Endothelial cell of hepatic sinusoid (primary cell): ENCODE results near the gene SOX6.

Experiments
- in situ Hi-C: cut with HindIII; loops from 2 replicates; pipeline ENCODE4 v1.10.0; 2017; ENCODE audit warnings: low sequenced_read_pairs

Gene SOX6

DNA sequence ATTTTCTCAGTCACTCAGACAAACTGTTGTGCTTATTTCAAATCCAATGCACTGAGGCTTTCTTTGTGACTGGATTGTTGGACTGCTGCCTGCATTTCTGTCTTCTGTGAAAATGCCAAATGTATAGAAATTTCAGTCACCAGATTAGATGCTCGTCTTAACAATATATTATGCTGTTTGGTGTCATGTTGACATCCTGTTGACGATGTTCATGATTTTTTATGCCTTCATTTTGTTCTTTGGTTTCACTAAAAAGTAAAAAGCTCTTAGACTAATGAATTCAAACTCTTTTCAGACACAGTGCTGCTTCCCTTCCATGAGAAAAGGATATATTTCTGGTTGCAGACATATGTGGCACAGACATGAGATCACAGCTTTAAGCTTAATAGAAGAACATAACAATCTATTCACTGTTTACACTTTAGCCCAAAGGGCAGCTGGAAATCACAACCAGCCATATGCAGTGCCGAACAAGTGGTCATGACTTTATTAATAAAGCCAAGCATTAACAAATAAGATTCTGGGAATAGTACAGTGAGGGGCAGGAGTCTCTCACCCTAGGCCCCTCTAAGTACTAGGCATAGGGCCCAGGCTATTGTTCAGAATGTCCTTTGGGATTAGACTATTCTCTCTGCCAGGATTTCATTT lies 9.4 kb upstream of the SOX6 start:
- in situ Hi-C loops = no loop called here

DNA sequence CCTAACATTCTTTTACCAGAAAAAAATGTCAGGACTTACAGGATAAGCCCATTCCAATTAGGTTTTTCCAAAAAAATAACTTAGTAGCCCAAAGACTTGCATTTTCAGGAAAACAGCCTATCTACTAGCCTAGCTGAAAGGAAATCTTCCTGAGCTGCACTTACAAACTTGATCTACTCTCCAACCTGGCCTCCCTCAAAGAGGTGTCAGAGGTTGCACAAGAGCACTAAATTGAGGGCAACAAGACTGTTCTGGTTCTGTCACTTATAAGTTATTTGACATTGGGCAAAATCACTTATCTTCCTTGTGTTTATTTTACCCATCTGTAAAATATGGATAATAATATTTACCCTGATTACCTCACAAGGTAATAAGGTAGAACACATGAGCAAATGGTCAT lies 7.9 kb upstream of the SOX6 start:
- in situ Hi-C loops = no loop called here

- in situ Hi-C loops = no loop called here
Observed at GRCh38 chr11:16363706-16364105, 7.4 kb upstream of the SOX6 start.

GRCh38 chr11:16361108-16361865 lies 4.9 kb upstream of the SOX6 start:
- in situ Hi-C loops = no loop called here

DNA sequence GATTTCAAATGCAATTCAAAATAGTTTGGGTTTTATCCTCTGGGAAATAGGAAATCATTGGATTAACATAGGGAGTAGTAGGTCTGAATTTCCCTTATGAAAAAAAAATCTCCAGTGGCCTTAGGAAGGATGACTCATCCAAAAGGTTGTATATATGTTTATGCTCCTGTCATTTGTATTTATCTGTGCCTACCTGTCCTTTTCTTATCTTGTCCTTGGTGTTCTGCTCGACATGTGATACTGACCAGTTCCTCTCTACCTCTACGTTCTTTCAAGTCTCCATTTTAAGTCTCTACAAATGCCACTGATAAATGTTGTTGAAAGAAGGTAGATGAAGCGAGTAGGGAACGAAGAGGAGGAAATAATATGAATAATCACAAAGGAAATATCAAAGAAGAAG lies 3.0 kb upstream of the SOX6 start:
- in situ Hi-C loops = no loop called here

GRCh38 chr11:16358726-16359125 lies 2.4 kb upstream of the SOX6 start:
- in situ Hi-C loops = no loop called here

DNA sequence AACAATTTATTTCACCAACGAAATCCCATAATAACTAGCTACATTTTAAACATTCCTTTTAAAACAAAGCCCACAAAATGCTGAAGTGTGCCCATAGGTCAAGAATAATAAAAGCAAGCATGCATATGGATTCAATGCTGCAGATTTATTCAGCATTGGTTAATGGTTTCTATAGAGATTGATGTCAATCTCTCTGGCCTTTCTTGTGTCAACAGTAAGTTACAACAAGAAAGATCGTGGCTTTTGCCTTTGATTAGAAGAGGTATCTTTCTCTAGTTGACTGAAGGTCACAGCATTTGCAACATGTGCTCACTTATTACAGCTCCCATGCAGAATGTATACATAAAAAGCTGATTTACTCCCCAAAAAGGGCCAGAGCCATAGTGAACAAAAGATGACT lies 1.4 kb upstream of the SOX6 start:
- in situ Hi-C loops = no loop called here

GRCh38 chr11:16356761-16357393 lies 531 bp upstream of the SOX6 start:
- in situ Hi-C loops = no loop called here

GRCh38 chr11:16352707-16353106 lies 3.6 kb downstream of the SOX6 start:
- in situ Hi-C loops = no loop called here

DNA sequence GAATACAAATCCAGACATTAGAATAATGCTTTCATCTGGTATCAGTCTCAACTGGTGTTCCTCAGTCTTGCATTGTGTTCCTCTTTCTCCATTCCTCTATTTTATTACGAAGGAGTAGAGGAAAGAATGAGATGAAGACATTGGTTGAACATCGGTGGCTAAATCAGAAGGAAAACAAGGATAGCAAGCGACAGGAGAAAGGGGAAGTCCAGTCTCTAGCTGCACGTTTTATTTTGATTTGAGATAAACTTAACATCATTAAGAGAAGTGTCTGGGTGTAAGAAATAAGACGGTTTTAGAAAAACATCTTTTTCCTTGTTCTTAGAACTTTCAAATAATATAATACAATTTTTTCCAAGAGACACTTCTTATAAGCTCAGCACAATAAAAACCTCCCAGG lies 6.2 kb downstream of the SOX6 start:
- in situ Hi-C loops = no loop called here

DNA sequence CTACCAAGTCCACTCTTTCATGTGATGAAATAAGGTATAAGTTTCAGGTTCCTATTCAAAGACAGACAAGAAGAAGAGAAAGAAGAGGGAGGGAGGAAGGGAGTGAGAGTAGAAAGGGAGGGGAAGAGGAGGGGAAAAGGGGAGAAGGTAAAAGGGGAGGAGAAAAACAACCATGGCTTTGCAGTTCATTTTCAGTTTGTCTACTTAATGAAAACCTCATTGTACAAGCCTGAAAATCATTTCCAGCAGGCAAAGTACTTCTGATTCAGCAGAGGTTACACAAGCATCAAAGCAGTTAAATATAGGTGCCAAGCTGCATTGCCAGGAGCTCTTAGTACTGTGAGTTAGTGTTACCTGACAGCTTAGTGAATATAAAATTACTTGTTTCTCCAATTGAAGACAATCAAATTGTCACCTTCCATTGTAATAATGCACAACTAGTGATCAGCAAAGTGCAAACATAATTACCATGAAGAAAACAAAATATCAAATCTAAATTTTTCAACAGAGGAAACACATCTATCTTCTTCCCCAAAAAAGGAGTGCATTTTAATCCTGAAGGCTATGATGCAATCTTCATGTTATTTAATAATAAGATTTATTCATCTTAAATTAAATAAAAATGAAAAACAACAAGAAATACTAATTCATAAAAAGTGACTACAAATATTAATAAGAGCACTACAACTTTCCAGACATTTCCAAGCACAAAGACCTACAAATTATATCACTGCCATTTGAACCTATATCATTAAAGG lies 8.2 kb downstream of the SOX6 start:
- in situ Hi-C loops = no loop called here

GRCh38 chr11:16346975-16347374 lies 9.4 kb downstream of the SOX6 start:
- in situ Hi-C loops = no loop called here

- in situ Hi-C loops = no loop called here
Observed at GRCh38 chr11:16341853-16342252, 14.5 kb downstream of the SOX6 start.

DNA sequence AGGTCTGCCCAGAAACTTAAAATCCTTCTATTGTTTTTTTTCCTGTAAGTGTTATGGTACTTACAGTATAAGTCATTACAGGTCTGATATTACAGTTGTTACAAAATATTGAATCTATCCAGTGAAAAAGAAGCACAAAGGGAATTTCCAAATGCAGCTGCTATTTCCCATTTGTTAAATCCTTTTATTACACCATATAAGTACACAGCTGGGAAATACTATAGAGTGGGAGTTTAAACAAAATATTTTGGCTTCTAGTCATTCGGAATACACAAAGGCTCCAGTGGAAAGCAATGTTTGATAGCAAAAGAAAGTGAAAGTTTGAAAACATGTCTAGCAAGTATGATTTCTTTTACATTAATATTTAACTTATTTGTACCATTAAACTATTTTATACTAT lies 18.0 kb downstream of the SOX6 start:
- in situ Hi-C loops = no loop called here

DNA sequence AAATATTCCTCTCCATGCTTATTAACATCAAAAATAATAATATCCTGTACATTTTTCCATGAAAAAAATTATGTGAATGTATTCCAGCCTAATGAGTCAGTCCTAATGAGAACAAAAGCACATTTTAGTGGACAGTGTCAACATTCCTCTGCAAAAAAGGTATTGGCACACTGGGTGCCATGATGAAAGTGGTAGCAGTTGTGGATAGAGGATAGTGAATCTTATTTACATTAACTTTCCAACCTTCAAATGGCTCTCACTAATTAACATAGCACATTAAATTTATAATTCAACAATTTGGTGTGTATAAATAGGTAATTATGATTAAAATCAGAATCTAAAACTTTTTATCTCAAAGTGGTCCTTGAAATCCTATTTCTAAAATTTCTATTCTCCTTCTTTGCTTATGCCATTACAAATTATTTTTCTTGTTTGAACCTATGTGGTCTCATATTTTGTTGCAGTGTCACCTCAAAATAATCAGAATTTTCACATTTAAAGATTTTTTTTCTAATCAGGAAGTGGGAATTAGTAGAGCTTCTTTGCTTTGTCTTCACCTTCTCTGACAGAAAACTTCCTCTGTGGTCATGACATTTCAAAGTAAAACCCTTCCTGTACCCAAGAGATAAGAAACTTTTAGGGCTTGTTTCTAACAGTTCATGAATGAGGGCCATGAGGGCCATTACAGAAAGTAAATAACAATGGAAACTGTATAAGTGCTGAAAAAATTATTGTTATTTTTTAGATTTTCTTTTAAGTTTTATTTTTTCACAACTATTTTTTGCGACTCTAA lies 18.7 kb downstream of the SOX6 start:
- in situ Hi-C loops = no loop called here

- in situ Hi-C loops = no loop called here
Observed at GRCh38 chr11:16336721-16337120, 19.6 kb downstream of the SOX6 start.

GRCh38 chr11:16336204-16336603 lies 20.1 kb downstream of the SOX6 start:
- in situ Hi-C loops = no loop called here

DNA sequence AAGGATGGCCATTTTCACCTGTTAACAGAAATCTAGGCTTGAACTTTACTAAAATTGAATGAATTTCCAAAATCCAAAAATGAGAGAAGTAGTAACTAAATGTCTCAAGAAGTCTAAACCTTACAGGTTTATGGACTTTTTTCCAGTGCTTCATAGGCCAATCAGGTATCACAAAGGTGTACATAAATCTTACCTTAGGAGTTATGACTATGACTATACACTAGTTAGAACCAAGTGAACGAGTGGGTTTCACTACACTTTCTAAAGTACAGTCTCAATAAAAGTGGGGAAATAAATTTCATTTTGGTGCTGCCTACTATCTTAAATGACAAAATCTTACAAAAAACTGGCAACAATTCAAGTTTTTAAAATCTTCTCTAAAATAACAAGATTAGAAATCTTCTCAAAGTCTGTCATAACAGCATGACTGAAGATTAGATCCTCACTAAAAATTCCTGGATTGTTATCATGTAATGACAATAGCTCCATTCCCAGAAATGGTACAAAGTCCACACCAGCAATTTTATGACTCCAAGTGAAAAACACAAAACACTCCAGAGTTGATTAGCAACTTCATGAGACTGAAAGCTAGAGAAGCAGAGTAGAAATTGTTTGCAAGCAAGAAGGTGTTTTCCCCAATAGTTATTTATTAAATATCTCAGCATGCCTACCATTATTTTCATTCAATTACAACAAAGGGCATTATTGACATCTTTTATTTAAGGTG lies 20.9 kb downstream of the SOX6 start:
- in situ Hi-C loops = no loop called here

DNA sequence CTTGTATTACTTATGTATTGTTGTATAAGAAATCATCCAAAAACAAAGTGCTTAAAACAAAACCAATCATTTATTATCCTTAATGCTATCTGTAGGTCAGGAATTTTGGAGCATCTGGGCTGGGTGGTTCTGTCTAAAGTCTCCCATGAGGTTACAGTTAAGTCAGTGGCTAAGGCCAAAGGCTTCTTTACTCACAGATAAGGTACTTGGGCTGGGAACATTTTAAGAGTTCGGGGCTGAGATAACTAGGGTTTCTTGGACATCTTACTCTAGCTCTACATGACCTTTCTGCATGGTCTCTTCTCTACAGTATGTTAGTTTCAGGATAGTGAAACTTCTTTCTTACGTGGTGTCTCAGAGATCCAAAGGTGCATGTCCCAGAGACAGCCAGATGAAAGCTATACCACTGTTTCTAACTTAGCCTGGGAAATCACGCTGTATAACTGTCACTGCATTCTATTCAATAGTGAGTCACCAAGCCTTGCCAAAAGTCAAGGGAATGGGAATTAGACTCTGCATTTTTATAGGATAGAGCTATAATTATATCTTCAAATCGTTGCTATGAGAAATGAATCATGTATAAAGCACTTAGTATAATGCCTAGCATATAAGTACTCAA lies 29.6 kb downstream of the SOX6 start:
- in situ Hi-C loops = no loop called here

GRCh38 chr11:16322190-16322589 lies 34.2 kb downstream of the SOX6 start:
- in situ Hi-C loops = no loop called here
